Stimulated activated CD4-positive, alpha-beta T cell treated with anti-CD3 and anti-CD28 coated beads, Interleukin-4, amount 100 ng/mL, for 24 hours (primary cell): Measurements from ENCODE around the gene EVA1A.
"Not testable (repeated sequence)": the region's sequence is repeated elsewhere in the genome, so short reads cannot be mapped to it uniquely, and the experiment has no call there.

Experiments used
- DNase-seq: peaks from one replicate; pipeline ENCODE4 v3.0.0-alpha.2; 2020

Gene EVA1A

DNA sequence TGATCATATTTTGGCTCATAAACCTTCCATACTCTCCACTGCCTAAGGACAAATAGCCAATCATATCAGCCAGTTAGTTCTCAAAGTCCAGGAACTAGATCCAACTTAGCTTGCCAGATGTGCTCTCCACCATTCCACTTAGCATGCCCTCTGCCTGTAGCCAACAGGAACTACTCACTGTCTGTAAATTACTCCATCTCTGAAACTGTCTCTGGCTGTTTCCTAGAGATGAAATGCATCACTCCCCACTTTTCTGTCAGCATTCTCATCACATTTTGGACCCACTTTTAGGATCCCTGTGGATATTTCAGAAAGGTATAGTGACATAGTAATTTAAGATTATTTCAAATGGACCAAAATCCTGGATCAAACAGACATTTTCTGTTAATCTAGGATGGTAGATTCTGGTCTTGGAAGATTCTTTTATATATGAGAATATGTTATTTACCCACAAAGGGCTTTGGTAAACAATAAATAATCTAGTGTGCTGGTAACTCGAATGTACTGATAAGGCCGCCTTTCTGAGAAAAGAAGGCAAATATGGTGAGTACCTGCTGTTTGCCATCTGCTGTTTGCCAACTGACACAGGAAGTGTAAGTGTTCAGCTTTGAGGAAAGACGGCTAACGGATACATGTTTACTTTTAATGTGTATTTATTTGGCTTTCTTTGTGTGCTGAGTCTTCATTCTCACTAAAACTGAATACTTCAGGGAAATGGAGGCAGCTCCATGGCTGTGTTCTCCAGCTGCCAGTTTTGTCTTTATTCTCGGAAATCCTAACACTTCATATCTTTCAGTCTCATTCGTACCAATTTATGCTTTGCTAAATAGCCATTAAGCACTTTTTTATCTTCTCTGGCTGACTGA, 79.5 kb downstream of the EVA1A start:
- DNase-seq: no peak

DNA sequence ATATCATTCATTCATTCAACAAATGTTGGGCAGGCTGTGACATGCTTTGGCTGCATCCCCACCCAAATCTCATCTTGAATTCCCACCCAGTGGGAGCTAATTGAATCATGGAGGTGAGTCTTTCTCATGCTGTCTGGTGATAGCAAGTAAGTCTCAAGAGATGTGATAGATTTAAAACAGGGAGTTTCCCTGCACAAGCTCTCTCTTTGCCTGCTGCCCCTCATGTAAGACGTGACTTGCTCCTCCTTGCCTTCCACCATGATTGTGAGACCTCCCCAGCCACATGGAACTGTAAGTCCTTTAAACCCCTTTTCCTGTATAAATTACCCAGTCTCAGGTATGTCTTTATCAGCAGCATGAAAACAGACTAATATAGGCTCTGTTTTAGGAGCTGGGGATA, 83.0 kb downstream of the EVA1A start:
- not testable (repeated sequence) for DNase-seq

DNA sequence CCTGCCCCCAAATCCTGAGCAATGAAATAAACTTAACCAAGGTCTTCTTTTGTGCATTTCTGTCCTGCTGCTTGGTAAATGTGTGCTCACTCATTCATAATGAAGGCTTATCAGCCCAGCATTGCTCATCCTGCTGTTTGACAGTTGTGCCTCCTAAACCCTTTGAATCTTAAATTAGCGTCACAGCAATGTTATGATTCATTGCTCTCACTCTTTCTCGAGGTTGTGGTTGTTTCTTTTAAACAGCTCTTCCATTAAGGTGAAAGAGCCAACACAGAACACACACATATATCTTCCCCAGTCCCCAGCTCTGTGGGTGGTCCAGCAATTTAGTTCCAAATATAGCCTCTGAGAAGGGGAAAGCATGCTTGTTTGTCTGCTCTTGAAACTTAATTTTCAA, 84.0 kb downstream of the EVA1A start:
- no peak for DNase-seq

GRCh38 chr2:75475976-75476375, 84.8 kb downstream of the EVA1A start:
- no peak for DNase-seq

DNA sequence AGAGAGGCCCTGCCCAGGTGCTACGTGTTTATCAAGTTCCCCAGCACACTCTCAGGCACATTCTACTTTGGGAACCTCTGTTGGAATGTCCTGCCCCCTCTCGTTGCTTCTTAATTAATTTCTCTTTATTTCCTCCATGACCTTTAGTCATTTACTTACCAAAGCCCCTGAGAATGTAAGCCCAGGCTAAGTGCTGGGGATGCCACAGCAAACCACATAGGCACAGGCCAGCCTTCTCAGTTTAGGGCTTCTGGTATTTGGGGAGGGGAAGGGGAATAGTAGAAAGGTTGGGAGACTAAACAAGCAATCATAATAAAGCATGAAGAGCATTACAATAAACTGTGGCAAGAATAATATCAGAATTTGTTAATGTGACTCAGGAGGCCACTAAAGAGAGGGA, 85.7 kb downstream of the EVA1A start:
- DNase-seq: no peak

- no peak for DNase-seq
Measured at GRCh38 chr2:75474115-75474514, 86.6 kb downstream of the EVA1A start.

- no peak for DNase-seq
Measured at GRCh38 chr2:75466708-75467311, 93.9 kb downstream of the EVA1A start.

- no peak for DNase-seq
Measured at GRCh38 chr2:75465317-75465984, 95.3 kb downstream of the EVA1A start.

DNA sequence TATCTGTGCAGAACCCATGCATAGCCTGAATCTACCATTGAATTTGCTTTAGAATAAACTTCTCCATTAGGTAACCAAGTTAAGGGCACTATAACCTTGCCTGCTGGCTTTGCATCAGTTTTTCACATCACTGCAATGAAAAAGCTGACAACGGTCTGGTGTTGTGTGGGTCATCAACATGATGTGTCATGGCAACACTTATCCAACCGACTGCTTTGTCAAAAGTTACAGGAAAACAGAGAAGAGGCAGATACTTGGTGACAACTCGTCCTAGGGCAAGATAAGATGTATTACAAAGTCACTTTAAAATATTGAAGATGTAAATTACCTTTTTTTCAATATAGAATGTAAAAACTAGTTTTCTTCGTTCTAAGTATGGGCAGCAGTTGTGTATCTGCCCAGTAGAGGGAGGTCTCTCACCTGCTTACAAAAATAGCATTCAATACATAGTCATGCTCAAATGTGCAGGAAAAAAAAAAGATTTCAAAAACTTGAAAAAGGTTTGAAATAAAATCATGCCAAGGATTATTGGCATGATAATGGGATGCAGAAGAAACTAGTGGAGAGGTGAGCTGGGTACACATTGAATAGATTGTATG, 96.3 kb downstream of the EVA1A start:
- no peak for DNase-seq

- no peak for DNase-seq
Measured at GRCh38 chr2:75462721-75463120, 98.0 kb downstream of the EVA1A start.

DNA sequence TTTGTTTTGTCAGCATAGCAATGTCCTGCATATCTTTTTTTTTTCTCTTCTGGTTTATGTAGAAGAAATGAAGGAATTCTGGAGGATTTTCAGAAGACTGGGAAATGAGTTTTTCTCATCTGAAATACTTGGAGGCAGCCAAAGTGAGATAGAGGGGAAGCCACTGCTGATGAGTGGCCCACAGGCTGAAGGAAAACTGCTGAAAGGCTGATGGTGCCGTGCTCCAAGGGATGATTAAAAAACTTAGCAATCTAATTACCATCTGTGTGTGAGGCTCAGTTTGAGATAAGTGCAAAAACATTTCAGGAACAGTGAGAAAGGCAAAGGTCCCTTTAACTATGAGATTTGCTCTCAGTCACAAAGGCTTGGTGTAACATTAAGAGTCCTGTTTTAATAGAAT, 98.5 kb downstream of the EVA1A start:
- no peak for DNase-seq

GRCh38 chr2:75460630-75461029, 100.1 kb downstream of the EVA1A start:
- DNase-seq: no peak

DNA sequence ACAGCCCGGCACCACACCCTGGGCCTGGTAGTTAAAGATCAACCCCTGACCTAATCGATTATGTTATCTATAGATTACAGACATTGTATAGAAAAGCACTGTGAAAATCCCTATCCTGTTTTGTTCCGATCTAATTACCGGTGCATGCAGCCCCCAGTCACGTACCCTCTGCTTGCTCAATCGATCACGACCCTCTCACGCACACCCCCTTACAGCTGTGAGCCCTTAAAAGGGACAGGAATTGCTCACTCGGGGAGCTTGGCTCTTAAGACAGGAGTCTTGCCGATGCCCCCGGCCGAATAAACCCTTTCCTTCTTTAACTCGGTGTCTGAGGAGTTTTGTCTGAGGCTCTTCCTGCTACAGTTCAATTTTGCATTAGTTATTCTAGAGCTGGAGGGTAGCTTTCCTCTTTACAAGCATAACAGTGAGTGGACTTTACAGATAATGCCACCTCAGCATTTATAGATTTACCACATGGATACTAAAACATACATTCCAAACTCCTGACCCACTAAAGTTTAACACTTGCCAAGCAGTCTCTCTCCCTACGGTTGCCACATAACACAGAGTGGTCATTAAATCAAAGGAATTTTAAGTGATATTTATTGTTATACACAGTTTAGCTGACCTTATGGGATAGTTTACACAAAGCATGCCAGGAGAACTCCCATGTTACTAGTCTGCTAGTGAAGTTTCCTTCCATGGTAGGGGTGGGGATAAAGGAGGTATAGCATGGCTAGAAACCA, 101.0 kb downstream of the EVA1A start:
- DNase-seq: no peak

- DNase-seq: no peak
Measured at GRCh38 chr2:75458201-75458600, 102.5 kb downstream of the EVA1A start.

DNA sequence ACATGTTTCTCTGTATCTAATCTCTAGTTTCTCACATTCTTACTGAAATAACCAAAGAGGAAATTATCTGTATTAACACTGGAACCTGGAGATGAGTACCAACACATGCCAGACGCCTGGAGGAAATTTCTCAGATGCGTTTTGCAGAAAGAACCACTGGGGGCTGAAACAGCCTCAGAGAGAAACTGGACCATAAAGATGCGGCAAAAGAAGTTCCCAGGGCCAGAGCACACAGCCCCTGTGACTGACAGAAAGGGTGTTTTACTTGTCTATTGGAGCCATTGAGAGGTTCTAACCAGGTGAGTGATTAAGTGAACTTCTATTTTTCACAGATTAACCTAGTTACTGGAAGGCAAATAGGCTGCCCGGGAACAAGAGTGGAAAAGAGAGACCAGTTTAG, 103.9 kb downstream of the EVA1A start:
- no peak for DNase-seq

DNA sequence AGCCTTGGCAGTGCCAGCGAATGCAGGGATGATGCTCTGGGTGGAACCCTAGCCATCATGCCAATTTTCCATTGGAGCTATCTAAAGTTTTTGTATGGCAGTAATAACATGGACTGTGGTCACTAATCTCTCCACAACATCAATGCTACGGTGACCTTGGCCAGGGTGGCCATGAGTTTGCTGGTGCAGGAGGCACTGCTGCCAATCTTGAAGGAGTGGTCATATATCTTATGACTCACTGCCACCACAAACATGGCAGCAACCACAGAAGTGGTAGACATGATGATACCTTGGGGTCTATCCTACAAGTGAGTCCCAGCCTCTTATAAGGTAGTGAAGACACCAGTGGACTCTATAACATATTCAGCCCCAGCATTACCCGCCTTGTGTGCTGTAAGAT, 104.6 kb downstream of the EVA1A start:
- no peak for DNase-seq

- DNase-seq: no peak
Measured at GRCh38 chr2:75454241-75454620, 106.5 kb downstream of the EVA1A start.

- no peak for DNase-seq
Measured at GRCh38 chr2:75453384-75454240, 107.1 kb downstream of the EVA1A start.

DNA sequence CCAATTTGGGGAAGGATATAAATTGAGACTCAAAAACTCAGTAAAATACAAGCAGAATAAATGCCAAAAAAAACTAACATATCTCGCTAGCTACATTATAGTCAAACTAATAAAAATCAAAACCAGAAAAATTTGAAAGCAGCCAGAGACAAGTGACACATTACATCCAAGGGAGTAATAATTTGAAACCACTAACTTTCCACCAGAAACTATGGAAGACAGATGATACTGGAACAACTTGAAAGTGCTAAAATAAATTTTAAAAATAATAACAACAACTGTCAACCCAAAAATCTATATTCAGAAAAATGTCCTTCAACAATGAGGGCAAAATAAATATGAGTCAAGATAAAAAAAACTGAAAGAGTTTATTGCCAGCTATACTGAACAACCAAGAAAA, 110.7 kb downstream of the EVA1A start:
- no peak for DNase-seq

DNA sequence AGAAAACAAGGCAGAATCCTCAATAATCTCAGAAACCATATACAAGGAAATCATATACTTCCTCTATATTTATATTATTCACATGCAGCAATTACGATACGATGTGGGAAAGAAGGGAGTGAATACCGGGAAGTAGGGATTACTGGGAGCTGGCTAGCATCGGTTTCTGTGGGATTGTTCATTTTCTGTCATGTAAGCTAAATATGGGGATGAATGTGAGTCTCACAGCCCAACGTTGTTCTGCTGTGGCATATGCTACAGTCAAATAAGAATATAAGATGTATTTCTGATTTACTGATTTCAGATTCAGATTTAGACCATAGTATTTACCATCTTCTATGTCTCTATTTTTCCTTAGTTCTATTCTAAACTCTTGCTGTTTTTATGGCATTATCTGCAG, 113.6 kb downstream of the EVA1A start:
- DNase-seq: no peak
